ENCODE measurements around the gene FUT7. TPM values are rescaled to one million over a fixed set of nuclear protein-coding genes. Genes with fewer than 3 reads are reported as not detected.
A peak's percentile ranks its signal among the peaks of the same experiment; 100 is the strongest.

Gene FUT7
- total and polyA plus RNA-seq, 2 of the 8 experiments (the other 6 are each of a cell fraction or from before 2014, with no cell fraction given), result not detected

GRCh38 chr9:137064027-137064879 lies 32.4 kb upstream of the FUT7 start (continued):
- TF ChIP-seq RXRA (IDR thresholded peaks at IDR 0.05; ENCODE audit: insufficient read depth, low read depth, low read length) (no peak), CREB1 (IDR thresholded peaks at IDR 0.05) (peak; percentile 79), GABPA (IDR thresholded peaks at IDR 0.05; ENCODE audit: borderline replicate concordance, insufficient read depth, low read length) (peak; percentile 72; the same call in 1 of the 2 replicates)
